PC-9 (cell line): Measurements from ENCODE around the gene ATM.

Experiments used
- EZH2 ChIP-seq: fragments of 200-600 bp; sonication (generic); IDR thresholded peaks from 2 replicates; pipeline ENCODE4 v1.8.0; 2017; ENCODE audit warnings: antibody characterized with exemption, low read depth
- TF ChIP-seq, protein P1 (sequence below): fragments of 200-600 bp; sonication (generic); conservative IDR thresholded peaks from 2 replicates; pipeline ENCODE4 v1.6.1; 2017; ENCODE audit warnings: mixed run types, antibody characterized with exemption, mild to moderate bottlenecking, moderate library complexity

DNA sequence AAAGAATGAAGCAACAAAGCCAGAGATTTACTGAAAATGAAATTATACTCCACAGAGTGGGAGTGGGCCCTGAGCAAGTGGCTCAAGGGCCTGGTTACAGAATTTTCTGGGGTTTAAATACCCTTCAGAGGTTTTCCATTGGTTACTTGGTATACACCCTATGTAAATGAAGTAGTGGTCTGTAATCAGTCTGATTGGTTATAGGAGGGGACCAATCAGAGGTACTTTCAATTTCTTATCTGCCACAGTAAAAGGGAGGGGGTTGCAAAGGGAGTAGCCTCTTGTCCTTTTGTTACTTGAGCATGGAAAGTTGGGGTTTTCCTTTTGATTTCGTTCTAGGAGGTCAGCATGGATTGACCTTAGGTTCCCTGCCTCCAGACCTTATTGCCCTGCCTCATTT, 63.5 kb downstream of the ATM start:
- TF ChIP-seq, protein P1, sequence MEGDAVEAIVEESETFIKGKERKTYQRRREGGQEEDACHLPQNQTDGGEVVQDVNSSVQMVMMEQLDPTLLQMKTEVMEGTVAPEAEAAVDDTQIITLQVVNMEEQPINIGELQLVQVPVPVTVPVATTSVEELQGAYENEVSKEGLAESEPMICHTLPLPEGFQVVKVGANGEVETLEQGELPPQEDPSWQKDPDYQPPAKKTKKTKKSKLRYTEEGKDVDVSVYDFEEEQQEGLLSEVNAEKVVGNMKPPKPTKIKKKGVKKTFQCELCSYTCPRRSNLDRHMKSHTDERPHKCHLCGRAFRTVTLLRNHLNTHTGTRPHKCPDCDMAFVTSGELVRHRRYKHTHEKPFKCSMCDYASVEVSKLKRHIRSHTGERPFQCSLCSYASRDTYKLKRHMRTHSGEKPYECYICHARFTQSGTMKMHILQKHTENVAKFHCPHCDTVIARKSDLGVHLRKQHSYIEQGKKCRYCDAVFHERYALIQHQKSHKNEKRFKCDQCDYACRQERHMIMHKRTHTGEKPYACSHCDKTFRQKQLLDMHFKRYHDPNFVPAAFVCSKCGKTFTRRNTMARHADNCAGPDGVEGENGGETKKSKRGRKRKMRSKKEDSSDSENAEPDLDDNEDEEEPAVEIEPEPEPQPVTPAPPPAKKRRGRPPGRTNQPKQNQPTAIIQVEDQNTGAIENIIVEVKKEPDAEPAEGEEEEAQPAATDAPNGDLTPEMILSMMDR = no peak
- no peak for TF ChIP-seq EZH2
